K562 (cell line): Measurements from ENCODE around the gene RAP1A. TPM values are rescaled to one million over a fixed set of nuclear protein-coding genes. Genes with fewer than 3 reads are reported as not detected.

Experiments
- ATAC-seq: fragments of 200-7000 bp; cut with Tn5 transposase; 3 replicates; pipeline ENCODE4 v1.9.1; 2020; ENCODE audit warnings: moderate library complexity
- BruUV-seq: library from RNA; stranded (reverse); fragments of 400-500 nt; replicated peaks from 2 replicates; lab custom pipeline; 2021; lab: Mats Ljungman, UMichigan
- CTCF ChIA-PET: fragments of 300-600 bp; formaldehyde crosslinking; extraction: SDS; loops from one replicate; lab custom pipeline; 2021; ENCODE audit warnings: low intra/inter-chr PET ratio; lab: Yijun Ruan, JAX
- POLR2A ChIA-PET: fragments of 300-600, 350-650 bp; sonication (Branson Sonifier 250); formaldehyde crosslinking; extraction: SDS; loops from one replicate; lab custom pipeline; 2021; ENCODE audit warnings: antibody characterized with exemption, inconsistent platforms; lab: Yijun Ruan, JAX
- DNase-seq, 4 experiments: peaks; one replicate each; pipeline versions ENCODE4 v3.0.0 to v3.0.0-alpha.2; 2011 to 2018; ENCODE audit warnings: low spot score in 3 of 4, mixed read lengths in 3 of 4; ENCODE audit errors: extremely low read depth in 1 of 4
- FAIRE-seq: peaks from 2 replicates; lab custom pipeline; 2011; peaks lifted over from hg19 to GRCh38; lab: Jason Lieb, UNC
- H2AFZ ChIP-seq: 2 replicates; pipeline ENCODE4 v1.6.0; 2011; ENCODE audit warnings: low read depth, low read length, control low read depth, inconsistent platforms
- H3K27ac ChIP-seq: fragments of 200-600 bp; 3 replicates; pipeline ENCODE4 v1.8.0; 2011; ENCODE audit warnings: low read depth, mild to moderate bottlenecking, control low read depth, inconsistent platforms, low read length, moderate library complexity, mixed read lengths; ENCODE audit errors: extremely low read depth
- H3K27me3 ChIP-seq, 2 experiments: fragments of 300-600 bp in 1 of 2; 2 replicates in 1 of 2; 3 replicates in 1 of 2; pipeline versions ENCODE4 v1.6.0 to v1.8.0; 2011; ENCODE audit warnings: inconsistent platforms in 2 of 2, low read length in 2 of 2, mild to moderate bottlenecking in 1 of 2, mixed read lengths in 1 of 2, moderate library complexity in 1 of 2; ENCODE audit not compliant: control insufficient read depth in 2 of 2, insufficient read depth in 2 of 2
- H3K36me3 ChIP-seq: fragments of 300-600 bp; 3 replicates; pipeline ENCODE4 v1.8.0; 2011; ENCODE audit warnings: mild to moderate bottlenecking, low read length, inconsistent platforms; ENCODE audit not compliant: control insufficient read depth, insufficient read depth
- H3K4me1 ChIP-seq, 2 experiments: fragments of 200-600 bp in 1 of 2; replicated peaks in 1 of 2; 2 replicates in 1 of 2; 3 replicates in 1 of 2; pipeline versions ENCODE4 v1.5.1 to v1.8.0; 2011; ENCODE audit warnings: inconsistent platforms in 2 of 2, low read length in 2 of 2, mild to moderate bottlenecking in 1 of 2, mixed read lengths in 1 of 2, moderate library complexity in 1 of 2; ENCODE audit not compliant: control insufficient read depth in 2 of 2, insufficient read depth in 2 of 2
- H3K4me2 ChIP-seq: 2 replicates; pipeline ENCODE4 v1.6.1; 2011; ENCODE audit warnings: low read length, control low read depth, inconsistent platforms, mixed read lengths; ENCODE audit not compliant: insufficient read depth
- H3K4me3 ChIP-seq: fragments of 200-600 bp; sonication (generic), shearing (Covaris generic); 2 replicates; pipeline ENCODE4 v1.5.1; 2016; ENCODE audit warnings: control low read depth, inconsistent platforms
- H3K79me2 ChIP-seq: fragments of 200-600 bp; 3 replicates; pipeline ENCODE4 v1.8.0; 2011; ENCODE audit warnings: low read length, inconsistent platforms; ENCODE audit not compliant: control insufficient read depth, insufficient read depth
- H3K9ac ChIP-seq, 2 experiments: 2 replicates each; pipeline versions ENCODE4 v1.6.0 to v1.6.1; 2011; ENCODE audit warnings: low read depth in 2 of 2, low read length in 2 of 2, control low read depth in 1 of 2, inconsistent platforms in 1 of 2, mild to moderate bottlenecking in 1 of 2, mixed read lengths in 1 of 2; ENCODE audit not compliant: insufficient read depth in 1 of 2
- H3K9me1 ChIP-seq: one replicate; pipeline ENCODE4 v1.6.0; 2011; ENCODE audit warnings: inconsistent platforms, mild to moderate bottlenecking, low read length, moderate library complexity; ENCODE audit not compliant: control insufficient read depth, insufficient read depth
- H3K9me3 ChIP-seq: replicated peaks from 2 replicates; pipeline ENCODE4 v1.5.1; 2011; ENCODE audit warnings: low read depth, low read length, inconsistent platforms; ENCODE audit not compliant: control insufficient read depth, insufficient read depth
- H4K20me1 ChIP-seq: replicated peaks from 2 replicates; pipeline ENCODE4 v1.6.1; 2011; ENCODE audit warnings: low read length, inconsistent platforms, mixed read lengths; ENCODE audit not compliant: control insufficient read depth, insufficient read depth
- ETS2 ChIP-seq: IDR thresholded peaks from 2 replicates; pipeline ENCODE4 v1.6.1; 2016; ENCODE audit warnings: borderline replicate concordance, missing genetic modification characterization, mild to moderate bottlenecking, moderate library complexity, missing compliant biosample characterization; ENCODE audit not compliant: poor library complexity, severe bottlenecking
- JUNB ChIP-seq: fragments of 450-650 bp; formaldehyde crosslinking; conservative IDR thresholded peaks from 2 replicates; pipeline ENCODE4 v1.4.0; 2020; ENCODE audit warnings: mild to moderate bottlenecking
- MEF2A ChIP-seq: IDR thresholded peaks from 2 replicates; pipeline ENCODE4 v1.6.1; 2011; ENCODE audit warnings: low read depth, mild to moderate bottlenecking, low read length, moderate library complexity; ENCODE audit not compliant: control insufficient read depth
- NCOR1 ChIP-seq: fragments of 450-650 bp; IDR thresholded peaks from 2 replicates; pipeline ENCODE4 v1.6.1; 2016; ENCODE audit warnings: mild to moderate bottlenecking, moderate library complexity
- TEAD2 ChIP-seq: fragments of 450-650 bp; IDR thresholded peaks from 2 replicates; pipeline ENCODE4 v1.6.1; 2016; ENCODE audit warnings: missing genetic modification characterization, control low read depth, missing compliant biosample characterization
- ZNF263 ChIP-seq: sonication (generic); formaldehyde crosslinking; IDR thresholded peaks from 2 replicates; pipeline ENCODE4 v1.8.0; 2022; ENCODE audit warnings: mild to moderate bottlenecking, missing genetic modification reagents, borderline replicate concordance
- ZNF311 ChIP-seq: fragments of 250-450 bp; sonication (Bioruptor Pico); IDR thresholded peaks from 2 replicates; pipeline ENCODE4 v1.4.0; 2020; ENCODE audit warnings: mild to moderate bottlenecking, moderate library complexity
- ZNF76 ChIP-seq: fragments of 250-450 bp; sonication (Bioruptor Pico); IDR thresholded peaks from 2 replicates; pipeline ENCODE4 v1.4.0; 2020; ENCODE audit warnings: mild to moderate bottlenecking, moderate library complexity, borderline replicate concordance
- WGBS: fragments of 100-300 bp; shearing (Covaris generic); methylation state at CpG from one replicate; pipeline ENCODE4 v1.1.6; 2016; ENCODE audit warnings: low coverage, mixed read lengths; ENCODE audit not compliant: insufficient coverage; ENCODE audit errors: missing lambda C conversion rate; 5-methylcytosine and 5-hydroxymethylcytosine counted together
- in situ Hi-C: fragments of 300-500 bp; cut with MboI; formaldehyde crosslinking; loops from 4 replicates; pipeline ENCODE4 v1.15.0; 2018; ENCODE audit warnings: inconsistent platforms, mixed read lengths
- intact Hi-C: fragments of 100-400 bp; cut with micrococcal nuclease; formaldehyde crosslinking; loops from 2 replicates; pipeline ENCODE4 v1.14.2; 2022
- polyA plus RNA-seq, 8 experiments: library from polyadenylated mRNA; depleted of rRNA in 4 of 8; stranded (reverse) in 5 of 8; unstranded in 3 of 8; fragments of >200 nt; fragmentation: Nextera tagmentation in 2 of 8; fragmentation: Illumina TruSeq in 1 of 8; extraction: Ambion mirVana in 2 of 8; extraction: Trizol in 1 of 8; gene quantifications; 2 replicates each; pipeline versions ENCODE4 v1.2.1 to v1.2.3, GENCODE V29; 2011 to 2014; ENCODE audit warnings: inconsistent platforms in 1 of 8, missing spikeins in 1 of 8
- total RNA-seq, 7 experiments: library from RNA; depleted of rRNA in 6 of 7; stranded (reverse); fragments of >200 nt in 6 of 7; fragmentation: Illumina TruSeq in 2 of 7; extraction: Trizol in 2 of 7; gene quantifications; 2 replicates each; pipeline versions ENCODE4 v1.2.1 to v1.2.3, GENCODE V29; 2011 to 2021; ENCODE audit warnings: low replicate concordance in 1 of 7
- TF ChIP-seq, protein P1 (sequence below), 2 experiments: fragments of 450-650 bp in 1 of 2; sonication (generic) in 1 of 2; formaldehyde crosslinking; conservative IDR thresholded peaks; 2 replicates each; pipeline versions ENCODE4 v1.4.0 to v1.8.1; 2020 to 2022; ENCODE audit warnings: mild to moderate bottlenecking in 1 of 2, missing genetic modification reagents in 1 of 2
- TF ChIP-seq, protein P2 (sequence below): fragments of 250-450 bp; sonication (Bioruptor Pico); IDR thresholded peaks from 2 replicates; pipeline ENCODE4 v1.8.0; 2022; ENCODE audit warnings: moderate library complexity, mild to moderate bottlenecking, inconsistent platforms

The RAP1A gene
- total and polyA plus RNA-seq, 9 of the 15 experiments (the other 6 are each of a cell fraction or from before 2014, with no cell fraction given): 13.4 to 86.2 (median 32.5) TPM

DNA sequence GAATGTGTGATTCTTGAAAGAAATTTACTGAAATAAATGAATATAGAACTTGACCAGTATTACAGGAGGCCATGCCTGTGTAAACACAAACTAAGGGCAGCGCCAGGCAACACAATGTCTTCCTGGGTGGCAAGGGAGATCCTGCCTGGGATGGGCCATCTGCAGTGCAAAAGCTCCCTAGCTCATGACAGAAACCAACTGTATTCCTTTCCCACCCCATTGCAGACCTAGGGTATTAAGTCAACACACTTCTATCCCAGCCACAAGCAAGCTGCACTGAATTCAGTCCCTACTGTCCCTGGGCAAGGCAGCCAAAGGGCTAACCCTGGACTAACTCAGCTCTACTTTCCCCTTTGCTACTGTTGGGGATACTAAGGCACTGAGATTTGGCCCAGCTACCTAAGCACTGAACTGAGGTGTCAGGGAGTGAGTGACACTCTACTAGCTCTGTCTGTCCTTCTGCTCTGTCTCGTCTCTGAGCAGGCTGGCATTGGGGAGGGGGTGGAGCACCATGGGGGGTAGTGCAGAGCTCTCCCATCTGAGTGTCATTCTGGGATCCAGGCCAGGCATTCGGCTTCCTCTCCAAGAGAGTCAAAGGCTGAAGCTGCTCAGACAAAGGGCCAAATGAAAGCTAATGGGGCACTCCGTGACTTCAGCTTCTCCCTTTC is 117.1 kb downstream of the RAP1A start (continued):
- TF ChIP-seq MEF2A (no peak), JUNB (no peak), ZNF76 (no peak), TEAD2 (tag) (no peak), ETS2 (no peak), NCOR1 (no peak)
- TF ChIP-seq, protein P1, sequence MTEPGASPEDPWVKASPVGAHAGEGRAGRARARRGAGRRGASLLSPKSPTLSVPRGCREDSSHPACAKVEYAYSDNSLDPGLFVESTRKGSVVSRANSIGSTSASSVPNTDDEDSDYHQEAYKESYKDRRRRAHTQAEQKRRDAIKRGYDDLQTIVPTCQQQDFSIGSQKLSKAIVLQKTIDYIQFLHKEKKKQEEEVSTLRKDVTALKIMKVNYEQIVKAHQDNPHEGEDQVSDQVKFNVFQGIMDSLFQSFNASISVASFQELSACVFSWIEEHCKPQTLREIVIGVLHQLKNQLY (CRISPR knock-in tag; conservative IDR thresholded peaks at IDR 0.05): no peak
- TF ChIP-seq, all 486 proteins: peak for 0

DNA sequence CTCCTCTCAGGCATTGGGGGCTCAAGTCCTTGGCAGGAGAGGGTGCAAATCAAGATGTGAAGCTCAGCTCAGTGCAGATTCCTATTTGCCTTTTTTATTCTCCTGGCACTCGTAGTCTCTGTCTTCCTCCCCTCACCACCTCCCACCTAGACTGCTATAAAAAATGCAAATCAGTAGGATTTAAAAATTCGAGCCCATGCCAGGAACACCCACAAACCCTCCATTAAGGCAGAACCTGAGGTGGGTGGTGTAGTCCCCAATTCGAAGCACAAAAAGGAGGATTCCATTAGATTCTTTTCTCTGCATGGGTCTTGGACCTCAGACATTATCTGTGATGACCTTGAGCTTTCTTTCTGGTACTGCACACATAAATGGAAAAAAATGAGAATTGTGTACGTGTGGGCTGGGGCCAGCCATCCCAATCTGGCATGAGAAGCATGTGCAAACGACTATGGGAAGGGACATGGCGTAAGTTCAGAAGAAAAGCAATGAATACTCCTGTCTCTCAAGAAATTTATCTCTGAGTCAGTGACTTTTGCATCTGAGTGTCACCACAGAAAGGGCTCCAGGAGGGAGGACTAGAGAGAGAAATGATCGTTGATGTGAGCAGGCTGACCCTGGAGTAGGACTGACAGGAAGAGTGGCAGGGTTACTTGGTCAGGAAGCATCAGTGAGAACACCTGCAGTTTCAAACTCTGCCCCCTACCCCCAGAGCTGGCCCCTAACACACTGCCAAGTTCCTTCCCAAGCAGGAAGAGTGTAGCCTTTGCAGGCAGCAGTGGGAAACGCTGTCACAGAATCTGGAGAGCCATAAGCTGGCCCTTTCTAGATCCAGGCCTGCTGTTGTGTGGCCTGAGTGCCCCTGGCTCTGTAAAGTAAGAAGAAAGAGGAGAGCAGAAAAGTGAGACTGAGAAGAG is 117.9 kb downstream of the RAP1A start:
- ChIA-PET CTCF (interaction anchor here (0.8 kb wide), 1 partner anchor 10 kb away, joined by 3 read pairs; no protein-coding TSS in a partner anchor), POLR2A (interaction anchor here (0.8 to 2.2 kb wide), 2 partner anchors 18 to 230 kb away, joined by 3 to 10 read pairs; partner anchors contain the start of gene DDX20)
- no peaks in the 10 kb centered on the region for H3K36me3 ChIP-seq
- intact Hi-C loops: no loop called here
- DNase-seq (no peak), ATAC-seq (no peak)
- BruUV-seq: no TSS peak
- no peak overlapping the region for H3K4me3 ChIP-seq
- no peaks in the 10 kb centered on the region; the same call in none of the 2 replicates for H4K20me1 ChIP-seq
- TF ChIP-seq, protein P2, sequence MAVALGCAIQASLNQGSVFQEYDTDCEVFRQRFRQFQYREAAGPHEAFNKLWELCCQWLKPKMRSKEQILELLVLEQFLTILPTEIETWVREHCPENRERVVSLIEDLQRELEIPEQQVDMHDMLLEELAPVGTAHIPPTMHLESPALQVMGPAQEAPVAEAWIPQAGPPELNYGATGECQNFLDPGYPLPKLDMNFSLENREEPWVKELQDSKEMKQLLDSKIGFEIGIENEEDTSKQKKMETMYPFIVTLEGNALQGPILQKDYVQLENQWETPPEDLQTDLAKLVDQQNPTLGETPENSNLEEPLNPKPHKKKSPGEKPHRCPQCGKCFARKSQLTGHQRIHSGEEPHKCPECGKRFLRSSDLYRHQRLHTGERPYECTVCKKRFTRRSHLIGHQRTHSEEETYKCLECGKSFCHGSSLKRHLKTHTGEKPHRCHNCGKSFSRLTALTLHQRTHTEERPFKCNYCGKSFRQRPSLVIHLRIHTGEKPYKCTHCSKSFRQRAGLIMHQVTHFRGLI: no peak
- TF ChIP-seq ZNF311 (CRISPR knock-in tag) (no peak), ZNF263 (CRISPR knock-in tag) (0 out of 2 replicates have a peak, but pooled peaks have one; percentile 27)
- TF ChIP-seq, all 486 proteins: peak for 1
- 8% methylated on average over 8 of the region's 8 CpGs for WGBS
- in situ Hi-C loops: no loop called here
- H3K9ac ChIP-seq: no peak overlapping the region
- H3K4me1 ChIP-seq: peaks cover 11 to 35% of the 10 kb centered on the region in 2 experiments
- H3K9me3 ChIP-seq: no peaks in the 10 kb centered on the region
- H3K27me3 ChIP-seq: peaks cover 34 to 79% of the 10 kb centered on the region in 2 experiments
- H3K79me2 ChIP-seq: no peaks in the 10 kb centered on the region
- peaks cover 2% of the 10 kb centered on the region for H3K9me1 ChIP-seq
- H2AFZ ChIP-seq: no peak overlapping the region
- H3K4me2 ChIP-seq: no peak overlapping the region
- FAIRE-seq: no peak
- H3K27ac ChIP-seq: no peak overlapping the region
